Brain microvascular endothelial cell (primary cell): ENCODE data around the gene SMIM36.
"Not testable (repeated sequence)": the region's sequence is repeated elsewhere in the genome, so short reads cannot be mapped to it uniquely, and the experiment has no call there.

ENCODE experiments used
- DNase-seq: peaks from one replicate; pipeline ENCODE4 v3.0.0-alpha.2; 2020
- H3K27ac ChIP-seq: fragments of 250-450 bp; sonication (Bioruptor Pico); 2 replicates; pipeline ENCODE4 v1.5.1; 2020; ENCODE audit warnings: mild to moderate bottlenecking, moderate library complexity
- H3K27me3 ChIP-seq: fragments of 250-450 bp; sonication (Bioruptor Pico); replicated peaks from 2 replicates; pipeline ENCODE4 v1.5.1; 2020; ENCODE audit warnings: mild to moderate bottlenecking
- H3K36me3 ChIP-seq: fragments of 250-450 bp; sonication (Bioruptor Pico); replicated peaks from 2 replicates; pipeline ENCODE4 v1.5.1; 2020; ENCODE audit warnings: mild to moderate bottlenecking
- H3K4me3 ChIP-seq: 2 replicates; pipeline ENCODE4 v1.5.1; 2011; ENCODE audit warnings: low read depth, mild to moderate bottlenecking, control low read depth, low read length, moderate library complexity
- CTCF ChIP-seq: IDR thresholded peaks from 2 replicates; pipeline ENCODE4 v1.5.1; 2011; ENCODE audit warnings: low read depth, mild to moderate bottlenecking, moderate library complexity, low read length, control low read depth, inconsistent platforms; ENCODE audit errors: missing control alignments
- in situ Hi-C: cut with HindIII; loops from 2 replicates; pipeline ENCODE4 v1.10.0; 2017; ENCODE audit warnings: low sequenced_read_pairs, low pct_ligation_motif_present

The SMIM36 gene

GRCh38 chr17:55423535-55423934 lies 87.7 kb downstream of the SMIM36 start:
- TF ChIP-seq CTCF, result no peak
- no peaks in the 10 kb centered on the region for H3K36me3 ChIP-seq
- H3K27me3 ChIP-seq, result no peaks in the 10 kb centered on the region
- no peak for DNase-seq
- no peak overlapping the region for H3K4me3 ChIP-seq
- in situ Hi-C loops, result no loop called here
- H3K27ac ChIP-seq, result no peak overlapping the region

GRCh38 chr17:55422828-55423164 lies 88.5 kb downstream of the SMIM36 start:
- DNase-seq, H3K36me3 ChIP-seq, in situ Hi-C loops, H3K27ac ChIP-seq, H3K27me3 ChIP-seq, H3K4me3 ChIP-seq: not testable (repeated sequence)

GRCh38 chr17:55421179-55421934 lies 89.9 kb downstream of the SMIM36 start, which contains the start of gene MMD:
Gene MMD, minus strand, starts transcription at chr17:55421835. Its CDS starts 140 bp downstream, at chr17:55421695.
- Histone ChIP-seq H3K36me3 (no peaks in the 10 kb centered on the region), H3K27ac (no peak within 1 kb of the TSS), H3K4me3 (peak within 1 kb of the TSS; percentile 90), H3K27me3 (no peaks in the 10 kb centered on the region)
- no peak for TF ChIP-seq CTCF
- DNase-seq, result no peak
- in situ Hi-C loops, result no loop called here

- H3K27ac ChIP-seq, result no peak overlapping the region
- peak overlapping the region; percentile 90 for H3K4me3 ChIP-seq
- H3K36me3 ChIP-seq, result no peaks in the 10 kb centered on the region
- no peak for DNase-seq
- H3K27me3 ChIP-seq, result no peaks in the 10 kb centered on the region
- in situ Hi-C loops, result no loop called here
- TF ChIP-seq CTCF, result no peak
Measured at GRCh38 chr17:55420776-55421178, 90.5 kb downstream of the SMIM36 start.

- H3K27ac ChIP-seq, result no peak overlapping the region
- peak overlapping the region; percentile 90 for H3K4me3 ChIP-seq
- no peak for DNase-seq
- no peaks in the 10 kb centered on the region for H3K36me3 ChIP-seq
- H3K27me3 ChIP-seq, result no peaks in the 10 kb centered on the region
- in situ Hi-C loops, result no loop called here
- no peak for TF ChIP-seq CTCF
Measured at GRCh38 chr17:55420067-55420775, 91.0 kb downstream of the SMIM36 start.

- in situ Hi-C loops, result no loop called here
- no peaks in the 10 kb centered on the region for H3K27me3 ChIP-seq
- TF ChIP-seq CTCF, result no peak
- H3K4me3 ChIP-seq, result no peak overlapping the region
- no peak overlapping the region for H3K27ac ChIP-seq
- DNase-seq, result no peak
- H3K36me3 ChIP-seq, result no peaks in the 10 kb centered on the region
Measured at GRCh38 chr17:55418369-55419268, 92.6 kb downstream of the SMIM36 start.
